HepG2 (cell line): ENCODE results near the gene KCNA3. TPM values are rescaled to one million over a fixed set of nuclear protein-coding genes. Genes with fewer than 3 reads are reported as not detected.

Experiments
- ATAC-seq: fragments of 200-7000 bp; cut with Tn5 transposase; 3 replicates; pipeline ENCODE4 v1.9.1; 2020; ENCODE audit warnings: mild to moderate bottlenecking, moderate library complexity
- BruUV-seq: library from RNA; stranded (reverse); fragments of 400-500 nt; replicated peaks from 2 replicates; lab custom pipeline; 2021; lab: Mats Ljungman, UMichigan
- CTCF ChIA-PET: fragments of 300-600 bp; formaldehyde crosslinking; extraction: SDS; loops from one replicate; lab custom pipeline; 2021; ENCODE audit warnings: low total read pairs, inconsistent platforms, low intra/inter-chr PET ratio; lab: Yijun Ruan, JAX
- POLR2A ChIA-PET: fragments of 350-600 bp; sonication (Branson Sonifier 250); formaldehyde crosslinking; loops from one replicate; lab custom pipeline; 2020; ENCODE audit warnings: antibody characterized with exemption, inconsistent platforms; lab: Yijun Ruan, JAX
- DNase-seq: peaks from one replicate; pipeline ENCODE4 v3.0.0-alpha.2; 2015; ENCODE audit warnings: low spot score
- FAIRE-seq: peaks from 3 replicates; lab custom pipeline; 2011; peaks lifted over from hg19 to GRCh38; lab: Jason Lieb, UNC
- H2AFZ ChIP-seq: one replicate; pipeline ENCODE4 v1.6.1; 2011; ENCODE audit warnings: low read length, inconsistent platforms
- H3K27ac ChIP-seq: fragments of 300-600 bp; 3 replicates; pipeline ENCODE4 v1.8.0; 2011; ENCODE audit warnings: mixed run types, mild to moderate bottlenecking, mixed read lengths, low read length, inconsistent platforms; ENCODE audit not compliant: insufficient read depth; ENCODE audit errors: extremely low read length
- H3K27me3 ChIP-seq, 2 experiments: fragments of 200-600 bp in 1 of 2; 2 replicates in 1 of 2; 3 replicates in 1 of 2; pipeline versions ENCODE4 v1.6.0 to v1.8.0; 2011; ENCODE audit warnings: low read length in 2 of 2, mild to moderate bottlenecking in 2 of 2, moderate library complexity in 2 of 2, inconsistent platforms in 1 of 2; ENCODE audit not compliant: insufficient read depth in 2 of 2, control insufficient read depth in 1 of 2
- H3K36me3 ChIP-seq, 2 experiments: fragments of 200-600 bp in 1 of 2; replicated peaks in 1 of 2; 2 replicates in 1 of 2; 3 replicates in 1 of 2; pipeline versions ENCODE4 v1.5.1 to v1.8.0; 2011; ENCODE audit warnings: low read length in 2 of 2, inconsistent platforms in 1 of 2; ENCODE audit not compliant: insufficient read depth in 2 of 2, control insufficient read depth in 1 of 2
- H3K4me1 ChIP-seq: 2 replicates; pipeline ENCODE4 v1.5.1; 2012; ENCODE audit warnings: low read length, inconsistent platforms; ENCODE audit not compliant: insufficient read depth
- H3K4me2 ChIP-seq: 2 replicates; pipeline ENCODE4 v1.6.0; 2011; ENCODE audit warnings: low read depth, low read length, inconsistent platforms
- H3K4me3 ChIP-seq, 3 experiments: fragments of 200-600 bp in 1 of 3; sonication (generic), shearing (Covaris generic) in 1 of 3; replicated peaks in 1 of 3; 2 replicates each; pipeline ENCODE4 v1.5.1; 2011 to 2016; ENCODE audit warnings: low read length in 3 of 3, inconsistent platforms in 2 of 3, low read depth in 2 of 3, mild to moderate bottlenecking in 2 of 3, control low read depth in 1 of 3, mixed read lengths in 1 of 3; ENCODE audit not compliant: insufficient read depth in 1 of 3
- H3K79me2 ChIP-seq: one replicate; pipeline ENCODE4 v1.6.1; 2011; ENCODE audit warnings: low read length, inconsistent platforms; ENCODE audit not compliant: insufficient read depth
- H3K9ac ChIP-seq: 2 replicates; pipeline ENCODE4 v1.6.0; 2011; ENCODE audit warnings: mild to moderate bottlenecking, low read depth, low read length, inconsistent platforms; ENCODE audit not compliant: insufficient read depth
- H3K9me3 ChIP-seq: 2 replicates; pipeline ENCODE4 v1.5.1; 2012; ENCODE audit warnings: mild to moderate bottlenecking, low read length
- H4K20me1 ChIP-seq: 2 replicates; pipeline ENCODE4 v1.6.0; 2011; ENCODE audit warnings: inconsistent platforms, mild to moderate bottlenecking, low read length, moderate library complexity; ENCODE audit not compliant: insufficient read depth
- CHCHD3 ChIP-seq: sonication (generic); formaldehyde crosslinking; IDR thresholded peaks from 2 replicates; pipeline ENCODE4 v1.8.0; 2022; ENCODE audit warnings: mild to moderate bottlenecking, missing genetic modification reagents, moderate library complexity
- FOSL2 ChIP-seq: sonication (generic); formaldehyde crosslinking; IDR thresholded peaks from 2 replicates; pipeline ENCODE4 v1.4.0; 2020; ENCODE audit warnings: missing genetic modification reagents
- GABPB1 ChIP-seq: IDR thresholded peaks from 2 replicates; pipeline ENCODE4 v1.6.1; 2016; ENCODE audit warnings: mild to moderate bottlenecking, missing genetic modification reagents, moderate library complexity, missing compliant biosample characterization
- GATAD1 ChIP-seq: IDR thresholded peaks from 2 replicates; pipeline ENCODE4 v1.6.1; 2016; ENCODE audit warnings: missing genetic modification reagents, missing compliant biosample characterization
- KDM5B ChIP-seq: sonication (generic); formaldehyde crosslinking; IDR thresholded peaks from 2 replicates; pipeline ENCODE4 v1.4.0; 2020; ENCODE audit warnings: missing genetic modification reagents, mild to moderate bottlenecking, borderline replicate concordance
- NRL ChIP-seq: sonication (generic); formaldehyde crosslinking; IDR thresholded peaks from 2 replicates; pipeline ENCODE4 v1.5.0; 2020; ENCODE audit warnings: missing genetic modification reagents, mild to moderate bottlenecking, moderate library complexity, borderline replicate concordance
- POLR2AphosphoS5 ChIP-seq: IDR thresholded peaks from 2 replicates; pipeline ENCODE4 v1.6.1; 2012; ENCODE audit warnings: low read depth, low read length
- SMARCC2 ChIP-seq: fragments of 450-650 bp; IDR thresholded peaks from 2 replicates; pipeline ENCODE4 v1.6.1; 2017; ENCODE audit warnings: antibody characterized with exemption, mild to moderate bottlenecking
- STAG1 ChIP-seq: sonication (generic); formaldehyde crosslinking; IDR thresholded peaks from 2 replicates; pipeline ENCODE4 v1.4.0; 2020; ENCODE audit warnings: missing genetic modification reagents
- ZBTB20 ChIP-seq: sonication (generic); formaldehyde crosslinking; IDR thresholded peaks from 2 replicates; pipeline ENCODE4 v1.8.1; 2023; ENCODE audit warnings: missing genetic modification reagents, low read depth, mild to moderate bottlenecking, borderline replicate concordance
- ZC3H4 ChIP-seq: sonication (generic); formaldehyde crosslinking; IDR thresholded peaks from 2 replicates; pipeline ENCODE4 v1.4.0; 2020; ENCODE audit warnings: missing genetic modification reagents, borderline replicate concordance
- ZNF292 ChIP-seq: sonication (generic); formaldehyde crosslinking; IDR thresholded peaks from 2 replicates; pipeline ENCODE4 v1.8.1; 2022; ENCODE audit warnings: mild to moderate bottlenecking, low read depth, missing genetic modification reagents, borderline replicate concordance
- WGBS: methylation state at CpG from one replicate; pipeline ENCODE4 v1.1.6; 2017; ENCODE audit warnings: low lambda C conversion rate; 5-methylcytosine and 5-hydroxymethylcytosine counted together
- in situ Hi-C: cut with HindIII; loops from 2 replicates; pipeline ENCODE4 v1.10.0; 2017; ENCODE audit warnings: low pct_unique_long_range_greater_than_20kb; ENCODE audit not compliant: extremely low pct_ligation_motif_present
- intact Hi-C: fragments of 100-400 bp; cut with micrococcal nuclease; formaldehyde crosslinking; loops from one replicate; pipeline ENCODE4 v1.10.0; 2022; ENCODE audit not compliant: unreplicated experiment
- polyA plus RNA-seq, 8 experiments: library from polyadenylated mRNA; depleted of rRNA in 3 of 8; stranded (reverse) in 7 of 8; unstranded in 1 of 8; fragments of >200 nt; fragmentation: Illumina TruSeq in 4 of 8; extraction: Trizol in 4 of 8; gene quantifications; 2 replicates each; pipeline versions ENCODE4 v1.2.1 to v1.2.3, GENCODE V29; 2011 to 2016; ENCODE audit warnings: low read depth in 4 of 8, missing spikeins in 1 of 8, mixed read lengths in 1 of 8; ENCODE audit not compliant: insufficient read depth in 1 of 8
- total RNA-seq, 5 experiments: library from RNA; depleted of rRNA; stranded (reverse); fragments of >200 nt; fragmentation: Illumina TruSeq; extraction: Trizol; gene quantifications; 2 replicates each; pipeline ENCODE4 v1.2.3, GENCODE V29; 2016; ENCODE audit warnings: low read depth in 1 of 5
- TF ChIP-seq, protein P1 (sequence below), 2 experiments: sonication (generic) in 1 of 2; formaldehyde crosslinking in 1 of 2; IDR thresholded peaks; 2 replicates each; pipeline versions ENCODE4 v1.6.1 to v1.9.0; 2014 to 2022; ENCODE audit warnings: antibody characterized with exemption in 1 of 2, borderline replicate concordance in 1 of 2, inconsistent platforms in 1 of 2, low read depth in 1 of 2, missing genetic modification reagents in 1 of 2
- TF ChIP-seq, protein P2 (sequence below): sonication (generic); formaldehyde crosslinking; IDR thresholded peaks from 2 replicates; pipeline ENCODE4 v1.5.0; 2020; ENCODE audit warnings: mild to moderate bottlenecking, missing genetic modification reagents

The KCNA3 gene
- total and polyA plus RNA-seq, 2 of the 13 experiments (the other 11 are each of a cell fraction or from before 2014, with no cell fraction given): not detected

DNA sequence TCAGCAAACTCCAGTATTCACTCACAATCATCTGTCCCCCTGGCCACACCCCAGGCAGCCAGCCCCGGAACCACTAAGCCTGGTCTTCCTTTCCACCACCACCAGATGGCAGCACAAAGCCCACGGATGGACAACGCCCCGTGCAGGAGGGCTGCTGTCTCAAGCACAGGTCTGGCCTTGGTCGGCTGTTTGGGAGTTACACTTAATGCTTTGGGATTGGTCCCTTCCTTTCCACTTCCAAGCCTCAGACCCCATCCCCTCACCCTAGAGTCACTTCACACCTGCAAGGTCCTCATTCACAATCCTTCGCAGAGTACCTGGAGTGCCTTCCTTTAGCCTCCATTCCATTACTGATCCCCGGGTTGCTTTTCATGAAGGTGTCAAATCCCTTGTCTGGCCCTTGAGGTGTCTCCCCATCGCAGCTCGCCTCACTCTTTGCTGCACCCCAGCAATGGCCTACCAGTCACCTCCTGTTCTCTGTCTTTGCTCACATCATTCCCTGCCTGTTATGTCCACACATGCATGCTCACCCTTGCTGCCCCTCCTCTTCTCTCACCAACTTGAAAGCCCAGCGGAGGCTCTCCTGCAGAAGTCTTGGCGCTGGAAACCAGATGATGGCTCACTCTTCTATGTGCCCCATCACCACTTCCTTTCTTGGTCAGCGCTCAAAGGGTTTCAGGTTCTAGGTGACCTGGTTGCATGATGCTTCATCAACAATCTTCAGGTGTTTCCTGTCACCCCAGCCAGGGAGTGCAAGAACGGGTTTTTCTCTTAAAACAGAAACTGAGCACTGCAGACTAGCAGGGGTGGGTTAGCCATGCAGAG is 43.7 kb downstream of the KCNA3 start:
- no peaks in the 10 kb centered on the region for H3K79me2 ChIP-seq
- H3K4me1 ChIP-seq: no peaks in the 10 kb centered on the region
- H3K27me3 ChIP-seq: no peaks in the 10 kb centered on the region; a peak in 2 of 5 replicates
- ChIA-PET CTCF (interaction anchor here (1.4 to 2.1 kb wide), 3 partner anchors 134 to 153 kb away, joined by 9 to 18 read pairs (median 10); no protein-coding TSS in a partner anchor), POLR2A (no interaction called here)
- intact Hi-C loops (loop anchor here (1.0 kb wide), 2 partner anchors 135 to 152 kb away; no protein-coding TSS in a partner anchor), in situ Hi-C loops (loop anchor here (5.0 kb wide), 1 partner anchor 136 kb away; no protein-coding TSS in a partner anchor)
- BruUV-seq: no TSS peak
- no peaks in the 10 kb centered on the region for H4K20me1 ChIP-seq
- 8% methylated on average over 13 of the region's 13 CpGs for WGBS
- peak; percentile 99 for ATAC-seq
- peak; percentile 64 for FAIRE-seq
- no peak overlapping the region for H3K4me3 ChIP-seq
- H2AFZ ChIP-seq: no peak overlapping the region
- H3K4me2 ChIP-seq: no peak overlapping the region
- H3K36me3 ChIP-seq: no peaks in the 10 kb centered on the region
- DNase-seq: peak; percentile 40
- no peak overlapping the region for H3K9ac ChIP-seq
- H3K9me3 ChIP-seq: no peaks in the 10 kb centered on the region
- no peak overlapping the region for H3K27ac ChIP-seq
- TF ChIP-seq FOSL2 (CRISPR knock-in tag) (no peak), ZNF292 (CRISPR knock-in tag) (no peak), ZC3H4 (CRISPR knock-in tag) (no peak), ZBTB20 (CRISPR knock-in tag) (no peak), GATAD1 (no peak), POLR2AphosphoS5 (no peak), CHCHD3 (CRISPR knock-in tag) (no peak), KDM5B (CRISPR knock-in tag) (no peak), STAG1 (CRISPR knock-in tag) (peak; percentile 68), SMARCC2 (no peak), GABPB1 (CRISPR knock-in tag) (peak; percentile 31; the same call in 1 of the 2 replicates), NRL (CRISPR knock-in tag) (no peak)
- TF ChIP-seq, protein P1, sequence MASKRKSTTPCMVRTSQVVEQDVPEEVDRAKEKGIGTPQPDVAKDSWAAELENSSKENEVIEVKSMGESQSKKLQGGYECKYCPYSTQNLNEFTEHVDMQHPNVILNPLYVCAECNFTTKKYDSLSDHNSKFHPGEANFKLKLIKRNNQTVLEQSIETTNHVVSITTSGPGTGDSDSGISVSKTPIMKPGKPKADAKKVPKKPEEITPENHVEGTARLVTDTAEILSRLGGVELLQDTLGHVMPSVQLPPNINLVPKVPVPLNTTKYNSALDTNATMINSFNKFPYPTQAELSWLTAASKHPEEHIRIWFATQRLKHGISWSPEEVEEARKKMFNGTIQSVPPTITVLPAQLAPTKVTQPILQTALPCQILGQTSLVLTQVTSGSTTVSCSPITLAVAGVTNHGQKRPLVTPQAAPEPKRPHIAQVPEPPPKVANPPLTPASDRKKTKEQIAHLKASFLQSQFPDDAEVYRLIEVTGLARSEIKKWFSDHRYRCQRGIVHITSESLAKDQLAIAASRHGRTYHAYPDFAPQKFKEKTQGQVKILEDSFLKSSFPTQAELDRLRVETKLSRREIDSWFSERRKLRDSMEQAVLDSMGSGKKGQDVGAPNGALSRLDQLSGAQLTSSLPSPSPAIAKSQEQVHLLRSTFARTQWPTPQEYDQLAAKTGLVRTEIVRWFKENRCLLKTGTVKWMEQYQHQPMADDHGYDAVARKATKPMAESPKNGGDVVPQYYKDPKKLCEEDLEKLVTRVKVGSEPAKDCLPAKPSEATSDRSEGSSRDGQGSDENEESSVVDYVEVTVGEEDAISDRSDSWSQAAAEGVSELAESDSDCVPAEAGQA (IDR thresholded peaks at IDR 0.05; ENCODE audit: low read depth): no peak
- TF ChIP-seq, protein P1 (CRISPR knock-in tag; IDR thresholded peaks at IDR 0.05; ENCODE audit: borderline replicate concordance): no peak
- TF ChIP-seq, protein P2, sequence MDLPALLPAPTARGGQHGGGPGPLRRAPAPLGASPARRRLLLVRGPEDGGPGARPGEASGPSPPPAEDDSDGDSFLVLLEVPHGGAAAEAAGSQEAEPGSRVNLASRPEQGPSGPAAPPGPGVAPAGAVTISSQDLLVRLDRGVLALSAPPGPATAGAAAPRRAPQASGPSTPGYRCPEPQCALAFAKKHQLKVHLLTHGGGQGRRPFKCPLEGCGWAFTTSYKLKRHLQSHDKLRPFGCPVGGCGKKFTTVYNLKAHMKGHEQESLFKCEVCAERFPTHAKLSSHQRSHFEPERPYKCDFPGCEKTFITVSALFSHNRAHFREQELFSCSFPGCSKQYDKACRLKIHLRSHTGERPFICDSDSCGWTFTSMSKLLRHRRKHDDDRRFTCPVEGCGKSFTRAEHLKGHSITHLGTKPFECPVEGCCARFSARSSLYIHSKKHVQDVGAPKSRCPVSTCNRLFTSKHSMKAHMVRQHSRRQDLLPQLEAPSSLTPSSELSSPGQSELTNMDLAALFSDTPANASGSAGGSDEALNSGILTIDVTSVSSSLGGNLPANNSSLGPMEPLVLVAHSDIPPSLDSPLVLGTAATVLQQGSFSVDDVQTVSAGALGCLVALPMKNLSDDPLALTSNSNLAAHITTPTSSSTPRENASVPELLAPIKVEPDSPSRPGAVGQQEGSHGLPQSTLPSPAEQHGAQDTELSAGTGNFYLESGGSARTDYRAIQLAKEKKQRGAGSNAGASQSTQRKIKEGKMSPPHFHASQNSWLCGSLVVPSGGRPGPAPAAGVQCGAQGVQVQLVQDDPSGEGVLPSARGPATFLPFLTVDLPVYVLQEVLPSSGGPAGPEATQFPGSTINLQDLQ (CRISPR knock-in tag): no peak
